HG03196 (cell line): Measurements from ENCODE around the gene IPP.
"Not testable (repeated sequence)": the region's sequence is repeated elsewhere in the genome, so short reads cannot be mapped to it uniquely, and the experiment has no call there.

Experiments
- ATAC-seq: cut with Tn5 transposase; IDR thresholded peaks from one replicate; pipeline ENCODE4 v1.9.1; 2021; ENCODE audit not compliant: unreplicated experiment

IPP gene

GRCh38 chr1:45685308-45686014 lies 65.0 kb downstream of the IPP start:
- ATAC-seq: no peak

GRCh38 chr1:45684402-45684801 lies 66.1 kb downstream of the IPP start:
- no peak for ATAC-seq

DNA sequence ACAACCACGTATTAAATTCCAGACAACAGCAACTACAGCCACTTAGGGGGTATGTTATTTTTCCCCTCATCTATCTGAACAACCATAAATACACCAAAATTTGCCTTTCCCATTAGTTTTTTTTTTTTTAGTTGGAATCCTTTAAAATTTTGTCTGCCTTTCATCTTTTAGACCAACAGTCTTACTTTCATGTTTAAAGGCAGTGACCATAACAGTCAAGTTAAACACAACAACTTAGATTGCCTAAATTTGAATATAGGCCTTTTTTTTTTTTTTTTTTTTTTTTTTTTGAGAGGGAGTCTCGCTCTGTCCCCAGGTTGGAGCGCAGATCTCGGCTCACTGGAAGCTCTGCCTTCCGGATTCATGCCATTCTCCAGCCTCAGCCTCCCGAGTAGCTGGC lies 67.5 kb downstream of the IPP start:
- no peak for ATAC-seq

DNA sequence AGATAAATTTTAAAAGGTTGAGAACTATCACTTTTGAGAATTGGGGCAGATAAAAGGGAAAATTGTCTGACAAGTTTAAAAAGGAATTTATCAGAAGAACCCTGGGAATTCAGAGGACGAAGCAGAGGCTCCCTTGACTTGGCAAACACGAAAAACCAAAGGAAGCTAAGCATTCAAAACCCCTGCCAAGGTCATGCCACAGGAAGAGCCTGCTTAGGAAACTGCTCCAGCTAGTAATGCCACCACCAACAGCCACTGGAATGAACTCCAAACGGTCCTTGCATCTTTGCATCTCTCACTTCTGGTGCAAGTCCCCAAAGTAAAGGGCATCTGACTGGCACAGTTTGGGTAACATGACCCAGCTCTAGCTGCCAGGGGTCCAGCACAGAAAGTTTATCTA lies 71.3 kb downstream of the IPP start:
- ATAC-seq: no peak

GRCh38 chr1:45678489-45678888 lies 72.0 kb downstream of the IPP start:
- ATAC-seq: no peak

DNA sequence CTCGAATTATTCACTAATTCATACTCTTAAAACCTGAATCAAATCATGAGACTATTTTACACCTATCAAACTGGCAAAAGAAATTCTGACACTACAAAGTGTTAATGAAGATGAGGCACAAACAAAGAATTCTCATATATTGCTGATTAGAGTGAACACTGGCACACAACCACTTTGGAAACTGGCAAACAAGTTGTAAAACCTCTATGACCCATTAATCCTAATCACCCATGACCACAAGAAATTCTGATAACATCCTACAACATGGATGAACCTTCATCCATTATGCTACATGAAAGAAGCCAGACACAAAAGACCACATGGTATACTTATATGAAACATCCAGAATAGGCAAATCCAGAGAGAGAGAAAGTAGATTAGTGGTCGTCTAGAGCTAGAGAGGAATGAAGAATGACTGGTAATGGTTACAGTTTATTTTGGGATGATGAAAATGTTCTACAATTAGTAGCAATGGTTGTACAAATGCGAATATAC lies 72.7 kb downstream of the IPP start:
- ATAC-seq: no peak

GRCh38 chr1:45676553-45676952 lies 73.9 kb downstream of the IPP start:
- ATAC-seq: not testable (repeated sequence)

DNA sequence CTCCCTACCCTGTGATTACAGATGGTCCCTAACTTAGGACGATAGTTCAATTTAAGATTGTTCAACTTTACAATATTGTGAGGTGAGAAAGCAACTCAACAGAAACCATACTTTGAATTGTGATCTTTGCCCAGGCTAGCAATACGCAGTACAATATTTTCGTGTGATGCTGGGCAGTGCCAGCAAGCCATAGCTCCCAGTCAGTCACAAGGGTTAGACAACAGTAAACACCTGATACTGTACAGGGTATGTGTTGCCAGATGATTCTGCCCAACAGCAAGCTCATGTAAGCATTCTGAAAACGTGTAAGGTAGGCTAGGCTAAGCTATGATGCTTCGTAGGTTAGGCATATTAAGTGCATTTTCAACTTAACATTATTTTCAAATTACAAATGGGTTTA lies 76.0 kb downstream of the IPP start:
- no peak for ATAC-seq

DNA sequence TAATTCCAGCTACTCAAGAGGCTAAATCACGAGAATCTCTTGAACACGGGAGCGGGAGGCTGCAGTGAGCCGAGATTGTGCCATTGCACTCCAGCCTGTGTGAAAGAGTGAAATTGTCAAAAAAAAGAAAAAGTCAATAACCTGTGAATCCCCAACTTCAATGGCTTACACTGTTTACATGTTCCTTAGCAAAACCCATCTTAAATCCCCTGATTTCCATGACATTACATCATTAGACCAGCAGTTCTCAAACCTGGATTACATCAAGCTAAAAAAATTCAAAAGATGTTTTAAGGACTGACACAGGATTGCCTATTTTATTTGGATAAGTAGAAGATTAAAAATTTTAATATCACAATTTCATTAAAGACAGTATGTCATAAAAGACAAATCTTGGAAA lies 76.5 kb downstream of the IPP start:
- no peak for ATAC-seq

DNA sequence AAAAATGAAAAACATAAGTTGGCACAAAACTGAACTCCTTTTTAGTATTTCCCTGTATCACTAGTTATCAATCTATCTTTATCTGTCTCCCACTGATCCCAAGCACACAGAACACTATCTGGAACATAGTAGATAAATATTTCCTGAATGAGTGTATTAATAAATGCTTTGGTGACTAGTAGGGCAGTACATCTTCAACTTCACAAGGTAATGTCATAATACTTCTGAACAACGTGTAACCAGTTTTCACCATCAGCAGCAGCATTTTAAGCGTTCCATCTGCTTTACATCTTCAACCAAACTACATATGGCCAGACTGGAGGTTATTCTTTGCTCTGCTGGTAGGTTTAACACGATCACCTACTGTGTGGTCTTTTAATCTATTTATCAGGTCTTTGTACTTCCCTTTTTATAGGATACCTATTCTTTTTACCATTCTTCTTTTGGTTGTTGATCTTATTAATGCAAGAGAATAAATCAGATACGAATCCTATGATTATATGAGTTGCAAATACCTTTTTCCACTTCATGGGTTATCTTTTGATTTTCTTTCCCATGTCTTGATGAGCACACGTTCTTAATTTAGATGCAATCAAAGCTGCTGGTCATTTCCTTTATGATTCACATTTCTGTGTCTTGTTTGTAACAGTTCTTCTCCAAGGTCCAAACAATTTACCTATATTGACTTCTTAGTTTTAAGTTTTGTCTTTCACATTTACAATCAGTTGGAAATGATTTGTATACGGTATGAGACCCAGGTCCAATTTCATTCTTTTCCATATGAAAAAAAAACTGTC lies 80.4 kb downstream of the IPP start:
- ATAC-seq: no peak

DNA sequence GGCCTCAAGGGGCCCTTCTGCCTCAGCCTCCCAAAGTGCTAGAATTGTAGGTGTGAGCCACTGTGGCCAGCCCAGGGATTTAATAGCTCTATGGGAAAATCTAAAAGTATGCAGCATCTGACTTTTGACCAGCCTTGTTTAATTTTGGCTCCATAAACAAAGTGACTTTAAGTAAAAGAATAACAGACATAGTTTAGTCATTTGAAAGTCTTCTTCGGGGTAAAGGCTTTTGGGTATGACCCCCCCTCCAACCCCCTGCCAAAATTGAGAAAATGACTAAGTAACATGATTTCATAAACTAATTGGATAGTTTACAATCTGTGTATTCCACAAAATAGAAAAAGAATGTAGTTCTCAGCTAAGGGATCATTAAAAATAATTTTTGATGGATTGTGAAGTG lies 81.1 kb downstream of the IPP start:
- ATAC-seq: no peak

DNA sequence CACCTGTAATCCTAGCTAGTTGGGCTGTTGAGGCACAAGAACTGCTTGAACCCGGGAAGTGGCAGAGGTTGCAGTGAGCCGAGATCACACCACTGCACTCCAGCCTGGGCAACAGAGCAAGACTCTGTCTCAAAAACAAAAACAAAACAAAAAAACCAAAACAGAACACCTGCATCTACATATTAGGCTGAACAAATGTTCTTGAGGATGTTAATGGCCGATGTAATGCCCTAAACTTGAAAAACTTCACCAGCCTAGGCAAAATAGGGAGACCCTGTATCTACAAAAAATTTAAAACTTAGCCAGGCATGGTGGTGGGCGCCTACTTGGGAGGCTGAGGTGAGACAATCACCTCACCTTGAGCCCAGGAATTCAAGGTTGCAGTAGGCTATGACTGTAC lies 81.9 kb downstream of the IPP start:
- no peak for ATAC-seq

DNA sequence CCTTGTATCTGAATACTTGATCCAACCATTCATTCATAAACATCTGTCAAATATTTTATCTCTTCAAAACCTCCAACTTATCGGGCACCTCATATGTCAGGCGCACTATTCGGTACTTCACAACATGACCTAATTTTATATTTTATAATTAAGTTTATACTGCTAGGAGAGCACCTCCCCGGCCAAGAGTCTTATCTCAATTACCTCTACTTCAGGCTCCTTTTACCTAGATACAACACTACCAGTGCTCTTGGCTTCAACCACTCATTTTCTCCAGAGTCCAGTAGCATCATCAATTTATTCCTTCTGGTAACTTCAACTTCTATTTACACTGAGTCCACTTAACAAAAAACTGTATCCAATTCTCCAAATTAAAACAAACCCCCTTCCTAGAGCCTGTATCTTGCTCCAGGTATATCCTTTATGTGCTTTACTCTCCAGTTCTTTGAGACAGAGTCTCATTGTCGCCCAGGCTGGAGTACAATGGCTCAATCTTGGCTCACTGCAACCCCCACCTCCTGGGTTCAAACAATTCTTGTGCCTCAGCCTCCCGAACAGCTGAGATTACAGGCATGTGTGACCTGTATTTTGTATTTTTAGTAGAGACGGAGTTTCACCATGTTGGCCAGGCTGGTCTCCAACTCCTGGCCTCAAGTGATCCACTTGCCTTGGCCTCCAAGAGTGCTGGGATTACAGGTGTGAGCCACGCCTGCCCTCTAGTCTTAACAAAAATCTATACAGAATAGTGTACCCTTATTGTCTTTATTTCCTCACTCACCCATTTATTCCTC lies 82.9 kb downstream of the IPP start:
- ATAC-seq: no peak

DNA sequence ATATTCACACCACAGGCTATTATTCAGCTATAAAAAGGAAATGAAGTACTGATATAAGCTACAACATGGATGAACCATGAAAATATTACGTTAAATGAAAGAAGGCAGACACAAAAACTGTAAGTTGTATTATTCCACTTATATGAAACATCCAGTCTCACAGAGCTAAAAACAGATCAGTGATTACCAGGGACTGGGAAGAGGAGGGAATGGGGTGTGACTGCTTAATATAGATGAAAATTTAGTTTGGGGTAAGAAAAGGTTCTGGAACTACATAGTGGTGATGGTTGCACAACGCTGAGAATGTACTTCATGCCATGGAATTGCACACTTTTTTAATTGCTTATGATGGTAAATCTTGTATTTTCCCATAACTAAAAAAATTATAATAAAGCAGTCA lies 83.6 kb downstream of the IPP start:
- ATAC-seq: no peak

DNA sequence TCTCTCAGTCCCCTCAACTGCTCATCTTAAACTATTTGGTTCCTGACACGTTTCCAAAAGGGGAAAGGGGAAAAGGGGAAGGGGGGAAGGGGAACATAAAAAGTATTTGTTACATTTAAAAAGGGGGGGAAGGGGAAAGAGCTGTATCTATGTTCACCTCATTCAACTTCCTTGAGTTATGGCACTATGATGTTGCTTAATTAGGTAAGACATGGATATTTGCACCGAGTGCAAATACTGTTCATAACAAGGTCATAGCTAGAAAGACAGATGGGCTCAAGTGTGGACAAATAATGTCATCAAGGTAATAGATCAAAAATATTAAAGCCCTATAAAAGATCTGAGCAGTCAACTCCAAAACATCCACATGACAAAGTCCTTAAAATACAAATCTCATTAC lies 90.1 kb downstream of the IPP start:
- no peak for ATAC-seq

DNA sequence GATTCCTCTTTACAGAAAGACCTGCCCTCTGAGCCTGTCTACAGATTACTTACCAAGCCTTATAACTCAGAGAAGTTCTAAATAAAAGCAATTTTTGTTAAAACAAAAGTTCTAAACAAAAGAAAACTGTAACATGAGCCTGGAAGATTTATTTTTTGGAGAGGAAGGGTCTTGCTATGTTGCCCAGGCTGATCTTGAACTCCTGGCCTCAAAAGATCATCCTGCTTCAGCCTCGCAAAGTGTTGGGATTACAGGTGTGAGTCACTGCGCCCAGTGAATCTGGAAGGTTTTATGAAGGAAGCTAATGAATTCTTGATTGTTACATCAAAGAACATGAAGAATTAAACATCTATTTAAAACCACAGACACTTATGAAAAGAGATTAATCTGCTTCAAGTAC lies 91.2 kb downstream of the IPP start:
- no peak for ATAC-seq

GRCh38 chr1:45658171-45658570 lies 92.3 kb downstream of the IPP start:
- no peak for ATAC-seq

- no peak for ATAC-seq
Measured at GRCh38 chr1:45656573-45657226, 93.8 kb downstream of the IPP start.

GRCh38 chr1:45654540-45655280 lies 95.7 kb downstream of the IPP start:
- ATAC-seq: no peak
